Adipocyte (in vitro differentiated cells): ENCODE data around the gene SCO2.
A peak's percentile ranks its signal among the peaks of the same experiment; 100 is the strongest.
"Not testable (repeated sequence)": the region's sequence is repeated elsewhere in the genome, so short reads cannot be mapped to it uniquely, and the experiment has no call there.

Source experiments
- DNase-seq: peaks from one replicate; pipeline ENCODE4 v3.0.0-alpha.2; 2015; ENCODE audit warnings: low read depth
- H3K27me3 ChIP-seq: replicated peaks from 2 replicates; pipeline ENCODE4 v1.7.0; 2013; ENCODE audit warnings: mild to moderate bottlenecking, low read length, moderate library complexity; ENCODE audit not compliant: control insufficient read depth, insufficient read depth
- H3K36me3 ChIP-seq: 2 replicates; pipeline ENCODE4 v1.7.0; 2013; ENCODE audit warnings: low read length, mild to moderate bottlenecking, moderate library complexity; ENCODE audit not compliant: control insufficient read depth, insufficient read depth, severe bottlenecking
- H3K4me1 ChIP-seq: 2 replicates; pipeline ENCODE4 v1.7.0; 2013; ENCODE audit warnings: mild to moderate bottlenecking, low read length, moderate library complexity; ENCODE audit not compliant: control insufficient read depth, insufficient read depth
- H3K4me3 ChIP-seq: 2 replicates; pipeline ENCODE4 v1.7.0; 2013; ENCODE audit warnings: mild to moderate bottlenecking, low read length, moderate library complexity
- H3K9ac ChIP-seq: 2 replicates; pipeline ENCODE4 v1.7.0; 2013; ENCODE audit warnings: mild to moderate bottlenecking, low read length, moderate library complexity
- H3K9me3 ChIP-seq: 2 replicates; pipeline ENCODE4 v1.7.0; 2013; ENCODE audit warnings: mild to moderate bottlenecking, low read length, moderate library complexity; ENCODE audit not compliant: control insufficient read depth

Gene SCO2

GRCh38 chr22:50522208-50522805 is 3.1 kb downstream of the SCO2 start:
- no peak overlapping the region for H3K9ac ChIP-seq
- no peak for DNase-seq
- peaks cover 39% of the 10 kb centered on the region for H3K36me3 ChIP-seq
- H3K4me3 ChIP-seq, result no peak overlapping the region
- no peaks in the 10 kb centered on the region for H3K9me3 ChIP-seq
- H3K27me3 ChIP-seq, result no peaks in the 10 kb centered on the region
- H3K4me1 ChIP-seq, result peaks cover 18% of the 10 kb centered on the region

- H3K9me3 ChIP-seq, result no peaks in the 10 kb centered on the region
- H3K36me3 ChIP-seq, result peaks cover 42% of the 10 kb centered on the region
- peaks cover 12% of the 10 kb centered on the region for H3K4me1 ChIP-seq
- no peak for DNase-seq
- H3K9ac ChIP-seq, result no peak overlapping the region
- H3K4me3 ChIP-seq, result no peak overlapping the region
- no peaks in the 10 kb centered on the region for H3K27me3 ChIP-seq
These were observed 3.7 kb downstream of the SCO2 start for GRCh38 chr22:50521710-50522109.

GRCh38 chr22:50520826-50521453 is 4.5 kb downstream of the SCO2 start:
- DNase-seq, result no peak
- Histone ChIP-seq H3K9ac (no peak overlapping the region), H3K36me3 (peaks cover 46% of the 10 kb centered on the region), H3K27me3 (no peaks in the 10 kb centered on the region), H3K4me1 (peaks cover 10% of the 10 kb centered on the region), H3K9me3 (no peaks in the 10 kb centered on the region), H3K4me3 (no peak overlapping the region)

GRCh38 chr22:50520184-50520583 is 5.2 kb downstream of the SCO2 start:
- DNase-seq, H3K4me3 ChIP-seq, H3K9me3 ChIP-seq, H3K9ac ChIP-seq, H3K27me3 ChIP-seq: not testable (repeated sequence)
- Histone ChIP-seq H3K4me1 (peaks cover 10% of the 10 kb centered on the region), H3K36me3 (peaks cover 46% of the 10 kb centered on the region)

GRCh38 chr22:50519151-50519550 is 6.2 kb downstream of the SCO2 start:
- Histone ChIP-seq H3K4me1 (peaks cover 4% of the 10 kb centered on the region), H3K27me3 (no peaks in the 10 kb centered on the region), H3K36me3 (peaks cover 46% of the 10 kb centered on the region), H3K9me3 (no peaks in the 10 kb centered on the region), H3K9ac (no peak overlapping the region), H3K4me3 (no peak overlapping the region)
- DNase-seq, result no peak

GRCh38 chr22:50518606-50519005 is 6.8 kb downstream of the SCO2 start:
- H3K9me3 ChIP-seq, result no peaks in the 10 kb centered on the region
- H3K36me3 ChIP-seq, result peaks cover 44% of the 10 kb centered on the region
- no peak overlapping the region for H3K4me3 ChIP-seq
- no peak overlapping the region for H3K9ac ChIP-seq
- no peaks in the 10 kb centered on the region for H3K4me1 ChIP-seq
- H3K27me3 ChIP-seq, result no peaks in the 10 kb centered on the region
- no peak for DNase-seq

- Histone ChIP-seq H3K9ac (no peak overlapping the region), H3K4me3 (no peak overlapping the region), H3K36me3 (peaks cover 35% of the 10 kb centered on the region), H3K27me3 (no peaks in the 10 kb centered on the region), H3K9me3 (no peaks in the 10 kb centered on the region), H3K4me1 (no peaks in the 10 kb centered on the region)
- DNase-seq, result no peak
These were observed 7.7 kb downstream of the SCO2 start for GRCh38 chr22:50517495-50518260.

- Histone ChIP-seq H3K9ac (no peak overlapping the region), H3K4me3 (no peak overlapping the region), H3K4me1 (no peaks in the 10 kb centered on the region), H3K27me3 (no peaks in the 10 kb centered on the region), H3K9me3 (no peaks in the 10 kb centered on the region), H3K36me3 (peaks cover 31% of the 10 kb centered on the region)
- no peak for DNase-seq
These were observed 8.5 kb downstream of the SCO2 start for GRCh38 chr22:50516891-50517290.

- no peak for DNase-seq
- Histone ChIP-seq H3K27me3 (no peaks in the 10 kb centered on the region), H3K36me3 (peaks cover 26% of the 10 kb centered on the region), H3K9me3 (no peaks in the 10 kb centered on the region), H3K9ac (no peak overlapping the region), H3K4me1 (no peaks in the 10 kb centered on the region), H3K4me3 (no peak overlapping the region)
These were observed 9.3 kb downstream of the SCO2 start for GRCh38 chr22:50516068-50516467.

- Histone ChIP-seq H3K27me3 (no peaks in the 10 kb centered on the region), H3K9ac (no peak overlapping the region), H3K4me3 (no peak overlapping the region), H3K9me3 (no peaks in the 10 kb centered on the region), H3K36me3 (peaks cover 10% of the 10 kb centered on the region), H3K4me1 (peaks cover 10% of the 10 kb centered on the region)
- no peak for DNase-seq
These were observed 12.2 kb downstream of the SCO2 start for GRCh38 chr22:50513175-50513574.

- H3K4me3 ChIP-seq, result peak overlapping the region; percentile 94
- no peaks in the 10 kb centered on the region for H3K27me3 ChIP-seq
- H3K9me3 ChIP-seq, result no peaks in the 10 kb centered on the region
- H3K36me3 ChIP-seq, result peaks cover 15% of the 10 kb centered on the region
- peaks cover 15% of the 10 kb centered on the region for H3K4me1 ChIP-seq
- DNase-seq, result no peak
- H3K9ac ChIP-seq, result peak overlapping the region; percentile 87
These were observed 16.5 kb downstream of the SCO2 start for GRCh38 chr22:50508897-50509296.
